C4-2B (cell line): Measurements from ENCODE around the gene KCNC1.

ENCODE experiments used
- ZFX ChIP-seq: fragments of 450-650 bp; IDR thresholded peaks from 2 replicates; pipeline ENCODE4 v1.6.1; 2017
- TF ChIP-seq, protein P1 (sequence below): fragments of 450-650 bp; conservative IDR thresholded peaks from 2 replicates; pipeline ENCODE4 v1.5.1; 2017; ENCODE audit warnings: mild to moderate bottlenecking

DNA sequence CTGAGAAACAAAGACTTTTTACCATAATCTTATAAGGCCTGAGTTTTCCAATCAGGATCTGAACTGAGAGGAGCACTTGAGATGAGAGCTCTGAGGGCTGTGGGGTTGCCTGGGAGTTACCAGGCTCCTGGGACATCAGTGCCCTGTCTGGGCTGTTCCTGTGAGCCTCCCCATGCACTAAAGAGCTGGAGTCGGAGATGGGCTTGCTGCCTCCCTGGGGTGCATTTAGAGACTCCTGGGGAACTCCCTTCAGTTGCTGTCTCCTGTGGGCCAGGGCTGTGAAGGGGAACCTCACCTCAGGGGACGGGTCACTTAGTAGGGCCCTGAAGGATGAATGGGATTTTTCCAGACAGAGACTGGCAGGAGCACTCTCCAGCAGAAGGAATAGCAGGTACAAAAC lies 33.3 kb downstream of the KCNC1 start:
- TF ChIP-seq, protein P1, sequence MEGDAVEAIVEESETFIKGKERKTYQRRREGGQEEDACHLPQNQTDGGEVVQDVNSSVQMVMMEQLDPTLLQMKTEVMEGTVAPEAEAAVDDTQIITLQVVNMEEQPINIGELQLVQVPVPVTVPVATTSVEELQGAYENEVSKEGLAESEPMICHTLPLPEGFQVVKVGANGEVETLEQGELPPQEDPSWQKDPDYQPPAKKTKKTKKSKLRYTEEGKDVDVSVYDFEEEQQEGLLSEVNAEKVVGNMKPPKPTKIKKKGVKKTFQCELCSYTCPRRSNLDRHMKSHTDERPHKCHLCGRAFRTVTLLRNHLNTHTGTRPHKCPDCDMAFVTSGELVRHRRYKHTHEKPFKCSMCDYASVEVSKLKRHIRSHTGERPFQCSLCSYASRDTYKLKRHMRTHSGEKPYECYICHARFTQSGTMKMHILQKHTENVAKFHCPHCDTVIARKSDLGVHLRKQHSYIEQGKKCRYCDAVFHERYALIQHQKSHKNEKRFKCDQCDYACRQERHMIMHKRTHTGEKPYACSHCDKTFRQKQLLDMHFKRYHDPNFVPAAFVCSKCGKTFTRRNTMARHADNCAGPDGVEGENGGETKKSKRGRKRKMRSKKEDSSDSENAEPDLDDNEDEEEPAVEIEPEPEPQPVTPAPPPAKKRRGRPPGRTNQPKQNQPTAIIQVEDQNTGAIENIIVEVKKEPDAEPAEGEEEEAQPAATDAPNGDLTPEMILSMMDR = no peak
- no peak for TF ChIP-seq ZFX
